ENCODE data around the gene NPTXR.

Gene NPTXR

DNA sequence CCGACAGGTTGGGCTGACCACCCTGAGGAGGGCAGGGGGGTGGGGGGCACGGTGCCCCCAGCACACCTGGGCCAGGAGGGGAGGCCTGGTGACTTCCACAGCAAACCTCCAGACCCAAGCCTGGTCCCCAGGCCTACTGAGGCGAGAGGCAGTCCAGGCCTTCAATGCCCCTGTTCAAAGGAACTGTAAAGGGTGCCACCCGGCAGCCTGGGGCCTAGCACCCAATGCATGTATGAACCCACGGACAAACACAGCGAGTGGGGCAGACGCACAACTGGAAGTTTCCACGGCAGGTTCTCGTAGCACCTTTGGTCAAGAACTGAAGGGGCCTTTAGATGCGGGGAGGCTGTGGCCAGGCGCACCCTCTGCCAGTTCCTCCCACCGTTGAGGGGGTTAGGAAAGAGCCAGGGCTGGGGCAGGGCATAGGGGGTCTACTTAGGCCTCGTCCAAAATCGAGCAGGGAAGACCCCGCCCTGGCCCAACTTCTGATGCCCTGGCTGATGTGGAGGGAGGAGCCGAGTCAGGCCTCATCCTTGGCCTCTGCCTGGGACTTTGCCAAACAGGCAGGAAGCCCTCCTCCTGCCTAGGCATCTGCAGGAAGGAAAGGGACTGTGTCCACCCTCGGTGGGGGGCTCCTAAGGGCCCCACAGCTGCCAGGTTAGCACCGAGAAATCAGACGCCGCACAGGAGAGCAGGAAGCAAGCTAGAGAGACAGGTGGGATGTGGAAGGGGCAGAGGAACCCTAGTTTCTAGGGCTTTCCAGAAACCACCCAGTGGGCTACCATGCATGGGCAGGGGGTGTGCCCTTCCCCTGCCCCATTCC lies 21.6 kb upstream of the NPTXR start:
- Histone ChIP-seq H3K4me2 (ENCODE audit: low read length) (no peak overlapping the region), H3F3A (ENCODE audit: insufficient read depth, low read length) (no peaks in the 10 kb centered on the region), H3K9me2 (ENCODE audit: low read depth, low read length) (no peaks in the 10 kb centered on the region), H3K36me3 (ENCODE audit: insufficient read depth, low read length) (peaks cover 44% of the 10 kb centered on the region), H3K9ac (ENCODE audit: low read length) (no peak overlapping the region), H4K20me1 (ENCODE audit: insufficient read depth, low read length) (no peaks in the 10 kb centered on the region), H3K4me1 (ENCODE audit: insufficient read depth, low read length, severe bottlenecking) (peaks cover 17% of the 10 kb centered on the region), H3K79me2 (ENCODE audit: insufficient read depth, low read length) (no peaks in the 10 kb centered on the region), H3K27me3 (ENCODE audit: insufficient read depth, low read length) (no peaks in the 10 kb centered on the region), H3K4me3 (ENCODE audit: low read depth, low read length, poor library complexity, severe bottlenecking) (no peak overlapping the region), H3K27ac (ENCODE audit: low read depth, low read length, poor library complexity, severe bottlenecking) (no peak overlapping the region), H2AFZ (ENCODE audit: low read length) (no peak overlapping the region), H3K9me3 (ENCODE audit: low read length) (no peaks in the 10 kb centered on the region)
- TF ChIP-seq, protein P1, sequence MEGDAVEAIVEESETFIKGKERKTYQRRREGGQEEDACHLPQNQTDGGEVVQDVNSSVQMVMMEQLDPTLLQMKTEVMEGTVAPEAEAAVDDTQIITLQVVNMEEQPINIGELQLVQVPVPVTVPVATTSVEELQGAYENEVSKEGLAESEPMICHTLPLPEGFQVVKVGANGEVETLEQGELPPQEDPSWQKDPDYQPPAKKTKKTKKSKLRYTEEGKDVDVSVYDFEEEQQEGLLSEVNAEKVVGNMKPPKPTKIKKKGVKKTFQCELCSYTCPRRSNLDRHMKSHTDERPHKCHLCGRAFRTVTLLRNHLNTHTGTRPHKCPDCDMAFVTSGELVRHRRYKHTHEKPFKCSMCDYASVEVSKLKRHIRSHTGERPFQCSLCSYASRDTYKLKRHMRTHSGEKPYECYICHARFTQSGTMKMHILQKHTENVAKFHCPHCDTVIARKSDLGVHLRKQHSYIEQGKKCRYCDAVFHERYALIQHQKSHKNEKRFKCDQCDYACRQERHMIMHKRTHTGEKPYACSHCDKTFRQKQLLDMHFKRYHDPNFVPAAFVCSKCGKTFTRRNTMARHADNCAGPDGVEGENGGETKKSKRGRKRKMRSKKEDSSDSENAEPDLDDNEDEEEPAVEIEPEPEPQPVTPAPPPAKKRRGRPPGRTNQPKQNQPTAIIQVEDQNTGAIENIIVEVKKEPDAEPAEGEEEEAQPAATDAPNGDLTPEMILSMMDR (IDR thresholded peaks at IDR 0.05; ENCODE audit: low read length), result no peak
- TF ChIP-seq EZH2 (IDR thresholded peaks at IDR 0.05; ENCODE audit: borderline replicate concordance, low read length), result no peak

DNA sequence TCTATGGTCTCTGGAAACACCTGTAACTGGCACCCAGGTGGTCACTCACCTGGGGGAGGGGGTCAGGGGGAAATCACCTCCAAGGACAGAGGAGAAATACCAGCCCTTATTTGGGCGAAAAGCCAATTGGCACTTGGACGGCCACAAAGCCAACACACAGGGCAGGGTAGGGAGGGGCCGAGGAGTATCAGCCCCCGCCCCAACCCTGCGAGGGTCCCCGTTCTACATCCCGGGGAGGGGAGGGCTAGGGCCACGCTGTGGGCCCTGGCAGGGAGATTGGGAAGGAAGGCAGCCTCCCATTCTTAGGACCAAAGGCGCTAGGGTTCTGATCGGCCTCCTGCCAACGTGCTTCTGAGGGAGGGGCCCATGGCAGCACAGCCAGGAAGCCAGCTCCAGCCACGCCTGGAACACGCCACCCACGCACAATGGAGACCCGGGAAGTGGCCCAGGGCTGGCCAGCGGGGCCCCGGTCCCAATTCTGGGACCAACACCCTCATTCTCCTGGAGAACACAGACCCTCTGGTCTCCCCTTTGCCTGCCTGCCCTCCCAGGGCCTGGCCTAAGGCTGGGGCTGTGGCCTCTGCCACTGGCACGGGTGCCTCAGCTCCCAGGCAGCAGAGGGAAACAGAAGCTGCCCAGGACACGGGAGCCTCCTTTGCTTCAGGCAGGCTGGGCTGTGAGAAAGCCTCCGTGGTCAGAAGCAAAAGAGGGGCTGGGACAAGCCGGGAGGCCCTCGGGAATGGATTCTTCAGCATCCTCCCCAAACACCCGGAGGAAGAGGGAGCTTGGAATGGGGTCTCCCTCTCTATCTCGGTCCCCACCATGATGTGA lies 20.7 kb upstream of the NPTXR start:
- no peaks in the 10 kb centered on the region for H3K27me3 ChIP-seq (ENCODE audit: insufficient read depth, low read length)
- no peak overlapping the region for H3K27ac ChIP-seq (ENCODE audit: low read depth, low read length, poor library complexity, severe bottlenecking)
- no peak overlapping the region for H3K4me3 ChIP-seq (ENCODE audit: low read depth, low read length, poor library complexity, severe bottlenecking)
- H3K9ac ChIP-seq (ENCODE audit: low read length), result no peak overlapping the region
- peaks cover 39% of the 10 kb centered on the region for H3K36me3 ChIP-seq (ENCODE audit: insufficient read depth, low read length)
- no peaks in the 10 kb centered on the region for H3K9me2 ChIP-seq (ENCODE audit: low read depth, low read length)
- H3K9me3 ChIP-seq (ENCODE audit: low read length), result no peaks in the 10 kb centered on the region
- H3K4me1 ChIP-seq (ENCODE audit: insufficient read depth, low read length, severe bottlenecking), result peaks cover 8% of the 10 kb centered on the region
- no peak overlapping the region for H3K4me2 ChIP-seq (ENCODE audit: low read length)
- no peak for TF ChIP-seq EZH2 (IDR thresholded peaks at IDR 0.05; ENCODE audit: borderline replicate concordance, low read length)
- TF ChIP-seq, protein P1 (IDR thresholded peaks at IDR 0.05; ENCODE audit: low read length), result no peak
- no peak overlapping the region for H2AFZ ChIP-seq (ENCODE audit: low read length)
- H3K79me2 ChIP-seq (ENCODE audit: insufficient read depth, low read length), result no peaks in the 10 kb centered on the region
- no peaks in the 10 kb centered on the region for H3F3A ChIP-seq (ENCODE audit: insufficient read depth, low read length)
- H4K20me1 ChIP-seq (ENCODE audit: insufficient read depth, low read length), result no peaks in the 10 kb centered on the region

DNA sequence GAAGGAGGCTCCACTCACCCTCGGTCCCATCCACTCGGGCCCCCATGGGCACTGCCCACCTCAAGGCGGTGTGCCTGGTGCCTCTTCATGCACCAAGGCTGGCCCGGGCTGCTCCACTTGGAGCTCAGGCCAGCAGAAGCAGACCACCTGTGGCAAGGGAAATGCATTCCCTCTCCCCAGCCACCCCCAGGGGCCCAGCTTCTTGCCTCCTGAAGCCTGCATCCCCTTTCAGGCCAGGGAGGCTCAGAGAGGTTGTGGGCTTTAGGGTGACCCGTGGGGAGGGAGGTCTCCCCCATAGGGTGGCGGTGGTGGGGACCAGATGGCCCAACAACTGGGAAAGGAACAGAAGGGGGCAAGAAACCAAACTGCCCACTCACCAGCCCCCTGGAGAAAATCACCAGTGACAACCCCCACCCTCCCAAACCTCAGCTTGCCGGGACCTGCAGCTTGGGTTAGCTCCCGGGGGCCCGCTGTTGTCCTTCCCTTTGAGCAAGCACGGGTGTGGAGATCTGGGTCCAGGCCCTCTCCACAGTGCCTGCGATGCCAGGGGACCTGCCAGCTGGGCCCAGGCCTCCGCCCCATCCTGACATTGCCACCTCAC lies 19.8 kb upstream of the NPTXR start:
- Histone ChIP-seq H3K27ac (ENCODE audit: low read depth, low read length, poor library complexity, severe bottlenecking) (no peak overlapping the region), H3K79me2 (ENCODE audit: insufficient read depth, low read length) (no peaks in the 10 kb centered on the region), H3F3A (ENCODE audit: insufficient read depth, low read length) (no peaks in the 10 kb centered on the region), H3K9ac (ENCODE audit: low read length) (no peak overlapping the region), H4K20me1 (ENCODE audit: insufficient read depth, low read length) (no peaks in the 10 kb centered on the region), H3K36me3 (ENCODE audit: insufficient read depth, low read length) (peaks cover 31% of the 10 kb centered on the region), H2AFZ (ENCODE audit: low read length) (no peak overlapping the region), H3K9me2 (ENCODE audit: low read depth, low read length) (no peaks in the 10 kb centered on the region), H3K4me1 (ENCODE audit: insufficient read depth, low read length, severe bottlenecking) (peaks cover 3% of the 10 kb centered on the region), H3K9me3 (ENCODE audit: low read length) (no peaks in the 10 kb centered on the region), H3K27me3 (ENCODE audit: insufficient read depth, low read length) (no peaks in the 10 kb centered on the region), H3K4me3 (ENCODE audit: low read depth, low read length, poor library complexity, severe bottlenecking) (no peak overlapping the region), H3K4me2 (ENCODE audit: low read length) (no peak overlapping the region)
- no peak for TF ChIP-seq EZH2 (IDR thresholded peaks at IDR 0.05; ENCODE audit: borderline replicate concordance, low read length)
- TF ChIP-seq, protein P1 (IDR thresholded peaks at IDR 0.05; ENCODE audit: low read length), result no peak
